Fibroblast of skin of back (primary cell): ENCODE results near the gene LCA5L.
A peak's percentile ranks its signal among the peaks of the same experiment; 100 is the strongest.
"Not testable (repeated sequence)": the region's sequence is repeated elsewhere in the genome, so short reads cannot be mapped to it uniquely, and the experiment has no call there.

Experiments used
- DNase-seq: peaks from one replicate; pipeline ENCODE4 v3.0.0-alpha.2; 2013

The LCA5L gene

GRCh38 chr21:39451332-39452206 lies 6.0 kb upstream of the LCA5L start, which contains the start of gene SH3BGR:
SH3BGR (plus strand) TSS chr21:39451970; CDS start chr21:39452097, 127 bp downstream.
- no peak for DNase-seq

GRCh38 chr21:39447264-39447663 lies 1.7 kb upstream of the LCA5L start:
- no peak for DNase-seq

- DNase-seq: peak; percentile 79
These were observed 977 bp downstream of the LCA5L start for GRCh38 chr21:39444421-39445180.

- peak; percentile 53 for DNase-seq
These were observed 3.8 kb downstream of the LCA5L start for GRCh38 chr21:39441502-39442475.

- no peak for DNase-seq
These were observed 6.3 kb downstream of the LCA5L start for GRCh38 chr21:39439232-39439631.

GRCh38 chr21:39434950-39435349 lies 10.6 kb downstream of the LCA5L start:
- no peak for DNase-seq

GRCh38 chr21:39430954-39431353 lies 14.6 kb downstream of the LCA5L start:
- no peak for DNase-seq

GRCh38 chr21:39430457-39430856 lies 15.1 kb downstream of the LCA5L start:
- DNase-seq: peak; percentile 47

- DNase-seq: no peak
These were observed 15.6 kb downstream of the LCA5L start for GRCh38 chr21:39430016-39430415.

- no peak for DNase-seq
These were observed 16.1 kb downstream of the LCA5L start for GRCh38 chr21:39429445-39429844.

- DNase-seq: no peak
These were observed 22.9 kb downstream of the LCA5L start for GRCh38 chr21:39422527-39423241.

GRCh38 chr21:39419204-39419603 lies 26.4 kb downstream of the LCA5L start:
- not testable (repeated sequence) for DNase-seq

GRCh38 chr21:39406065-39406464 lies 39.5 kb downstream of the LCA5L start:
- no peak for DNase-seq

GRCh38 chr21:39400173-39400572 lies 45.4 kb downstream of the LCA5L start:
- DNase-seq: no peak

- DNase-seq: no peak
These were observed 47.8 kb downstream of the LCA5L start for GRCh38 chr21:39397646-39398385.

GRCh38 chr21:39392981-39393380 lies 52.6 kb downstream of the LCA5L start:
- no peak for DNase-seq

- DNase-seq: no peak
These were observed 55.3 kb downstream of the LCA5L start for GRCh38 chr21:39390212-39390765.

GRCh38 chr21:39388811-39389155 lies 56.8 kb downstream of the LCA5L start:
- no peak for DNase-seq

- DNase-seq: peak; percentile 73
These were observed 57.4 kb downstream of the LCA5L start for GRCh38 chr21:39388038-39388810.

GRCh38 chr21:39387461-39388037 lies 58.0 kb downstream of the LCA5L start:
- peak; percentile 83 for DNase-seq
